HG02870 (cell line): Measurements from ENCODE around the gene RDH12.
"Not testable (repeated sequence)": the region's sequence is repeated elsewhere in the genome, so short reads cannot be mapped to it uniquely, and the experiment has no call there.

Source experiments
- ATAC-seq: cut with Tn5 transposase; IDR thresholded peaks from one replicate; pipeline ENCODE4 v1.9.1; 2021; ENCODE audit warnings: mild to moderate bottlenecking, moderate library complexity; ENCODE audit not compliant: unreplicated experiment

RDH12 gene

DNA sequence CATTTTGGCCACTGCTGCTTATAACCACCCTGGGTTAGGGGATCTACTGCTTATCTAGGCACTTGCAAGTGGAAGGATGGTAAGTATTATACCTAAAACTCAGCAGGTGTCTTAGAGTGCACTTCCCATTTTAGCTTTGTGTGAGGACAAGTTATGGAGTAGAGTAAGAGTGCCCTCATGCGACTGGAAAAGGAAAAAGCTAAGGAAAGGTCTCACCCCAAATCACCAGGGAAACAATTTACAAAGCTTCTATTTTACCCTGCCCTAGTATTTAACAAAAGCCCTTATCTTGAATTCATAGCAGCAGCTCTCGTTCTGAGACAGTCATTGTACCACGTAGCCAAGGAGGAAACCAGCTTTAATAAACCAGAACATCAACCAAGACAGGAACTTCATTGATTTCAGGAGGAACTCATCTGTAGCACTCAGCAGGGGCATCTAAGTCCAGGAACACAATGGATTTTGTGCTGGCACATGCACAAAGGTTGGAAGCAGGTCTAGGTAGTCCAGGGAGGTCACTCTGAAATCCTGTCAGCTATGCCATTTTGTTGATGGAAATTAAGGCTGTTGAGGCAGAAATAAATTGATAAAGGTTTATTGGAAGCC, 2.9 kb downstream of the RDH12 start:
- ATAC-seq = no peak

DNA sequence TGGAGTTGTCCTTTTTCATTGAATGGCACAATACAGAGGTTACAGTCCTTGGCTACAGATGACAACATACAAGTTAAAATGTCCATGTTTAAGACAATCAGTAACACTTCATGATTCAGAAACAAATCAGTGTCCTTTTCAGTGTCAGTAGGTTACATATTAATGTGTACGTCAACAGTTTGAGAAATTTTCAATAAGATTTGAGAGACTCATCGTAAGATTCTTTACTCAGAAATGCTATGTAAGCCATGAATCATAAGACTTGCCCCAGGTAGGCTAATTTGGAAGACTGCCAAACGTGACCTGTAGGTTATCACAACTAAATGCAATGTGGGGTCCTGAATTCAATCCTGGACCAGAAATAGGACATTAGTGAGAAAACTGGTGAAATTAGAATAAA, 3.5 kb downstream of the RDH12 start:
- ATAC-seq = no peak

DNA sequence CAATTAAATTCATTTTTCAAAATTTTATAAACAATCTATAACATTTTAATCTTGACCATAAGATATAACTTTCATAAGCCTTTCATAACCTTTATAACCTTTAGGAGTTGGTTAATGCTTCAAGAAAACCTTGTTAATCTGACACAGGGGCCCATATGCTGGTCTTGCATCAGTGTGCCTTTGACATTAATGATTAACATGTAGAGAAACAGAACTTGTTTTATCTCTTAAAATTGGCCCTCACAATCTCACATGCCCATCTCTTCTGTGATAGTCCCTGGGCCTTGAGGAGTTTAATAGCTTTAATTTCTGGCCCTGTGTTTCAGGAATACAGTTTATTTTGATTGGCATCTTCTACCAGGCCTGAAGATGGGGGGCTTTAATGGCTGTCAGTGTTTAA, 7.7 kb downstream of the RDH12 start:
- ATAC-seq = not testable (repeated sequence)

DNA sequence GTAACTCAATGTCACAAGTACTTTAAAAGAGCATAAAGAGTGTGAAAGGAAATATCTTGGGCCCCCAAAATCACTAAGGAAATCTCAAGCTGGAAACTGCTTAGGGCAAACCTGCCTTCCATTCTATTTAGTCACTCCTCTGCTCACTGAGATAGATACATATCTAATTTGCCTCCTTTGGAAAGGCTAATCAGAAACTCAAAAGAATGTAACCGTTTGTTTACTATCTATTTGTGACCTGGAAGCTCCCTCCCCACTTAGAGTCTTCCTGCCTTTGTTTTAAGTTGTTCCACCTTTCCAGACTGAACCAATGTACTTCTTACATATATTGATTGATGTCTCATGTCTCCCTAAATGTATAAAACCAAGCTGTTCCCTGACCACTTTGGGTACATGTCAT, 8.1 kb downstream of the RDH12 start:
- ATAC-seq = not testable (repeated sequence)

DNA sequence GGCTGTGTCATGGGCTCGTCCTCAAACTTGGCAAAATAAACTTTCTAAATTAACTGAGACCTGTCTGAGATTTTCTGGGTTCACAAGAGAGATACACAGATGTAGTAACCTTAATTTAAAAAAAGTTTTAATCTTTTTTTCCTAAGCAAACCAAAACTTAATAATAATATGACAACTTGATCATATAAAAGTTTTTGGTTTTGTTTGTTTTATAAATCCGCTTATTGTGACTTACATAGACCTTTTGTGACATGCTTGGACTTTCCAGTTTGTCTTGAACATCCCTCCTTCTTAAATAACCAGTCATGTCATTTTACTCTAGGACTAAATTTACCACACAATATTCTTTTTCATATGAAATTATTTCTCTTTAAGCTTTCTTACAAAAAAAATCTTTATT, 8.5 kb downstream of the RDH12 start:
- ATAC-seq = no peak

DNA sequence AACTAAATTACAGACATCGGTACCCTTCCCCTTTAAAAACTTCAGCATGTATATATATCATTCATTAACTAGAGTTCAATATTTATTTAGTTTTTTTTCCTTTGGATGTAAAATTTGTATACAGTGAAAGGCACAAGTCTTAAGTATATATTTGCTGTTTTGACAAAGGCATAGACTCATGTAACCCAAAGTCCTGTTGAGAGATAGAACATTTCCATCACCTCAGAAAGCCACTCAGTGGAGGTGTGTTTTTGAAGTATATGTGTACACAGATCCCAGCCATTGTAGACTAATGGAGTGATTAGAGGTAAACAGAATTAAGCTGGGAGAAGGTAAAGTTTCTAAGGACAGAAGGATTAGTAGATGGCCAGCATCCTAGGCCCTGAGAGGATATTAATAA, 15.4 kb downstream of the RDH12 start:
- no peak for ATAC-seq

DNA sequence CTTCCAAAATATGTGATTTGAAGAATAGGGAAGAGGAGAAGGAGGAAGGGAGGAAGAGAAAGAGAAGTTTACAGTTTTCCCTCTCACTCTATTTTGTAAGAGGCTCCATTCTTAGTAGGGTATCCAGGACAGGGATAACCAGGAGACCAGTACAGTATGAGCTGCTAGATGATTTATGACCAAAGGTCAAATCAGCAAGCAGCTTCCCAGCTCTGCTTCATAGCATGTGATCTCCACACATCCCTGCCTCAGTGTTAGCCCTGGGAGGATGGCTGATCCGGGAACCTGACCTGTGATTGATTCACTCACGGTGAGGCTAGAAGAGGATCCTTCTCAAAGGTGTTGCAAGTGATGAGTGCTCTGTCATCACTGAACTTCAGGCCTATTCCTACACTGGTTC, 16.6 kb downstream of the RDH12 start:
- no peak for ATAC-seq

DNA sequence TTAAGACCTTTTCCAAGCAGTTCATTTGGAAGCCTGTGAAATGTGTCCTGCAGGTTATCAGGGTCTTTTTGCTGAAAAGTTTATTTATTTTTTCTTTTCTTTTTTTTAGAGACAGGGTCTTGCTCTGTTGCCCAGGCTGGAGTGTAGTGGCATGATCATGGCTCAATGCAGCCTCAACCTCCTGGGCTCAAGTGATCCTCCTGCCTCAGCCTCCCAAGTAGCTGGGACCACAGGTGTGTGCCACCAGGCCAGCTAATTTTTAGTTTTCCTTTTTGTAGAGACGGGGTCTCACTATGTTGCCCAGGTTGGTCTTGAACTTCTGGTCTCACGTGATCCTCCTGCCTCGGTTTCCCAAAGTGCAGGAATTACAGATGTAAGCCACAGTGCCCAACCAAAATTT, 17.7 kb downstream of the RDH12 start:
- ATAC-seq = not testable (repeated sequence)

DNA sequence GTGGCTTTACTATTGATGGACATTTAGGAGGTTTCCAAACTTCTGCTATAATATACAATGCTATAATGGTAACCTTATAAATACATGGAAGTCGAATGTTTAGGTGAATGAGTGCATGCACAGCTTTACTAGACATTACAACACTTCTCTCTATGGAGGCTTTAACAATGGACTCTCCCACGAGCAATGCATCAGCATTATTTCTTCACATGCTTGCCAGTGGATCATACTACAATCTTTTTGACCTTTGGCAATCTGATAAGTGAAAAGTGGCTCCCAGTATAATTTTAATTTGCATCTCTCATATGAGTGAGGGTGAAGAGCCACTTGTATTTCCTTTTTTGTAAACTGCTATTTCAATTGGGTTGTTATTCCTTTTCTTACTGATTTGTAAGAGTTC, 18.2 kb downstream of the RDH12 start:
- no peak for ATAC-seq

DNA sequence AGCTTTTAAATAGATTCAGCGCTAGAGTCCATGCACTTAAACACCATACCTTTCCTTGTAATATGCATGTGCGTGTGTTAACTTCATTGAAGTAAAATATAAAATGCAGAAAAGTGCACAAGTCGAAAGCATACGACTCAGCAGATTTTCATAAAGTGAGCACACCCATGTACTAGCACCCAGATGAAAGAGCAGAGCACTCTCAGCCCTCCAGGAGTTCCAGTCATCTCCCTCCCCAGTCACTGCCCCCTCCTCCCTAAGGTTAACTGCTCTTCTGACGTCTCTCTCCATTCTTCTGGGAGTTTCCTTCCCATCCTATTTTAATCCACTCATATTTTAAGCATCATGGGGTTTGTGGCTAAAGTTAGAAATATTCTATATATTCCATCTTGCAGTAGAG, 20.2 kb downstream of the RDH12 start:
- no peak for ATAC-seq

DNA sequence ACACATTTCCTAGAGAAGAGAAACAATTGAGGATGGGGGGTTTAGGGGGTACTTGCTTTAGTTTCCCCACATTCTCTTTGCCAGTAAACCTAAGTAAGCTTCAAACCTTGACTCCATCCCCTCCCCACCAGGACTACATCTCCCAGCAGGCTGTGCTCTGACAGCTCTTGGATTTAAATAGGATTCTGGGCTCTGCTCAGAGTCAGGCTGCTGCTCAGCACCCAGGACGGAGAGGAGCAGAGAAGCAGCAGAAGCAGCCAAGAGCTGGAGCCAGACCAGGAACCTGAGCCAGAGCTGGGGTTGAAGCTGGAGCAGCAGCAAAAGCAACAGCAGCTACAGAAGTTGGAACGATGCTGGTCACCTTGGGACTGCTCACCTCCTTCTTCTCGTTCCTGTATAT, 20.6 kb downstream of the RDH12 start:
- ATAC-seq = no peak

DNA sequence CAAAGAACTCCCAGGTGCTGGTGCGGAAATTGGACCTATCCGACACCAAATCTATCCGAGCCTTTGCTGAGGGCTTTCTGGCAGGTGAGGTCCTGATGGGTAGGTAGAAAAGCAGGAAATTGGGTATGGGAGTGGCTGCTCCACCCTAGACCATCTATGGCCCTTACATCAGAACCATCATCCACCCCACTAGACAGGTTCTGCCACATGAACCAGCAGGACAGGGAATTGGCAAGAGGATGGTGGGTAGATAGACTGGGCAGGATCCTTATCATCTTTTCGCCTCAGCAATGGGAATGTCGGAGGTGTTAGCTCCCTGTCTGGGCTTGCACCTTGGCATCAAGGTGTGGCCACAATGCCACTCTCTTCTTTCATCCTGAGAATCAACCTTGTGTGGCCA, 23.5 kb downstream of the RDH12 start:
- ATAC-seq = no peak

DNA sequence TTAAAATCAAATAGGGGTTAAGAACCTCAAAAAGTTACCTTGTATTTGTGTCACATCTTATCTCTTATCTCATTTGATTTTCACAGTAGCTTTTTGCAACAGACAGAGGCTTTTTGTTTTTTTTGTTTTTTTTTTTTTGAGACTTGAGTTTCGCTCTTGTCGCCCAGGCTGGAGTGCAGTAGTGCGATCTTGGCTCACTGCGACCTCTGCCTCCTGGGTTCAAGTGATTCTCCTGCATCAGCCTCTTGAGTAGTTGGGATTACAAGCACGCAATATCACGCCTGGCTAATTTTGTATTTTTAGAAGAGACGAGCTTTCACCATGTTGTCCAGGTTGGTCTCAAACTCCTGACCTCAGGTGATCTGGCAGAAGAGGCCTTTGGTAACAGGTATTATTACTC, 25.7 kb downstream of the RDH12 start:
- ATAC-seq = no peak

DNA sequence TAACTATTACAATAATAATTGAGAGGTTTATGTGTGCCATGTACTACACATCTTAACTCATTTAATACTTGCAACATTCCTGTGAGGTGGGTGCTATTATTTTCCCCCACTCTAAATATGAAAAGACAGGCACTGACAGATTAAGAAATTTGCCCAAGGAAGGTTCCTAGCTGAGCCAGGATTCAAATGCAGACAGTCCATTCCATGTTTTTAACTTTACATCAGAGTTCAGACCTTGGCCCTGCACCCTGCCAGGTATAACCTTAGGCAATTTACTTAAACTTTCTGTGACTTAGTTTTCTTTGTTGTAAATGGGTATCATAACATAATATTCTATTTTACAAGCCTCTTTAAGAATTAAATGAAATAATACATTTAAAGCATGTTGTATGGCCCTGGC, 26.6 kb downstream of the RDH12 start:
- ATAC-seq = no peak

DNA sequence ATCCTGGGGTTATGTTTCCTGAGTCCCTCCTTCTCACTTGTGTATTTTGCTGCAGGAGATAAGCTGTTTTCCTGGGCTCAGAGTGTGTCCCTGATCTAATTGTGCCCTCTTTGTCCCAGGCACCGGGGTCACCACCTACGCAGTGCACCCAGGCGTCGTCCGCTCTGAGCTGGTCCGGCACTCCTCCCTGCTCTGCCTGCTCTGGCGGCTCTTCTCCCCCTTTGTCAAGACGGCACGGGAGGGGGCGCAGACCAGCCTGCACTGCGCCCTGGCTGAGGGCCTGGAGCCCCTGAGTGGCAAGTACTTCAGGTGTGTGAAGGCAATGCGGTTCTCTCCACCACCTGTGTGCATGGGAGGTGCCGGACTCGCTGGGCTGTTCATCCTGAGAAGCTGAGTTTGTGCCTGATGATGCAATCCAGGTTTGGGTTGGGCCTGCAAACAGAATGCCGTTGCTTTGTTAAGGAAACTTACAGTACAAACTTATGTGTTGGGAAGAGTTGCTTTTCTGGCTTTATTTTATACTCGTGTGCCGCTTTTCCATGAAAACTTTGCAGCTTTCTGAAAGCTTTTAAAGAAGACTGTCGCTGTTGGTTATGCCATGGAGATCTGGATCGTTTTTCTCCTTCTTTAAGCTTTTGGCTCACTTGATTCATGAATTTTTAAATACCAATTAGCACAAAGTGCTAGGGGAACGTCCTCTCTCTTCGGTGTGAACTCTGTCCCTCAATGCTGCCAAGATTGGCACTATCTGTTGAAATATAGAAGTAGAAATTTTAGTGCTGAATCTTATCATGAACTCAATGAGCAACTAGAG, 27.6 kb downstream of the RDH12 start:
- ATAC-seq = no peak

DNA sequence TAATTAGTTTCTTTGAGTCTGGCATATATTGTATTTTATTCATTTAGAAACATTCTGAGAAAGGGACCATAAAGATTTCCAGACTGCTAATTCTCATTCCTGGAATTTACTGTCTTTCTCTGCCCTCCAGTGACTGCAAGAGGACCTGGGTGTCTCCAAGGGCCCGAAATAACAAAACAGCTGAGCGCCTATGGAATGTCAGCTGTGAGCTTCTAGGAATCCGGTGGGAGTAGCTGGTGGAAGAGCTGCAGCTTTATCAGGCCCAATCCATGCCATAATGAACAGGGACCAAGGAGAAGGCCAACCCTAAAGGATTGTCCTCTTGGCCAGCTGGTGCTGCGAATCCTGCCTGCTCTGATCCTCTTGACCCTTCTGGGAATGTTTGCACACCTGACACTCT, 31.9 kb downstream of the RDH12 start:
- no peak for ATAC-seq

DNA sequence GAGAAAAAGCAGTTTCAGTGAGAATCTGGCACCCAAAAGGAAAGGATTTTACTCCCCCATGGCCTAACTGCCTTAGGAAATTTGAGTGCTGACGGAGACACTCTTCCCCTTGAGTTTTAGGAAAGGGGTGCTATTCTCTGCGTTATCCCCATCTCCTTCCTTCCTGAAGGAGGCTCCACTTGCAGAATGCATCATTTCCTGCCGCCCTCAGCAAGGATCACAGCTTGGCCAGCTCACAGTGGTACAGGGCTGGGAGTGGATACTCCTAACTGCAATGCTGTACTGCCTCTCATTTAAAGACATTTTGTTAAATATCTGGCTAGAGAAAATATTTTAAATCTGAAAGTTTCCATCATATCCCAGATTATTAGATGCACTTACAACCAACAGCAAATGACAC, 33.0 kb downstream of the RDH12 start:
- ATAC-seq = no peak

DNA sequence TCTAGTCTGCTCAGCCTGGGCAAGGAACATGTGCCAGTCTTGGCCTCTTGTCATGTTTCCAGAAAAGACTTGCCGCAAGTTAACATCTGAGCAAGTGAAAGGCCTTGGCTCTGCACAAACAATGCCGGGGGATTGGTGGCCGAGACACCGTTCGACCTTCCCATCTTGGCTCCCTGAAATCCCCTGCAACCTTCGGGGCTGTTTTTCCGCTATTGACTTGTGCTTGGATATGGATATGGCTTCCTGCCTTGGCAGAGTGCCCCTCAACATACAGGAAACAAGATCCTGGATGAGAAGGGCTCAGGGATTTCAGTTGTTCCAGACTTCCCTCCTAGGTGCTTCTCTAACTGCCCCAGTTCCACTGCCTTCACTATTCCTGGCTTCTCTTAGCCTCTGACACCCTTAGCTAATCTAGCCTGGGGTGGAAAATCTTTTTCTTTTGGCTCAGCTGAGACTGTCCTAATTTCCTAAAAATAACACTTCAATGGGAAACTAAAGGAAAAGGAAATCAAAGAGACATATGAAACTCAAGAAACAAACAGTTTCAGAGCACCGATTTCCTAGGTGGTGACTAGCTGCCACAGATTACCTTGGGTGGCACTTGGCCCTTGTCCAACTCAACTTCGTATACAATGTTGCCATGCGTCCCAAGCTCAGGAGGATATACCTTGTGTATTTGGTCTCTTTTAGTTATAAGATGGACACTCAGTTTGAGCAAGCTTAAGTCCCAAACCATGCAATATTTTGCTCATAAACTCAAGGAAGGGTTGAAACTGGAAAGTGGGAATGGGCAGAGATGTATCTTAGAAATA, 33.9 kb downstream of the RDH12 start:
- no peak for ATAC-seq

DNA sequence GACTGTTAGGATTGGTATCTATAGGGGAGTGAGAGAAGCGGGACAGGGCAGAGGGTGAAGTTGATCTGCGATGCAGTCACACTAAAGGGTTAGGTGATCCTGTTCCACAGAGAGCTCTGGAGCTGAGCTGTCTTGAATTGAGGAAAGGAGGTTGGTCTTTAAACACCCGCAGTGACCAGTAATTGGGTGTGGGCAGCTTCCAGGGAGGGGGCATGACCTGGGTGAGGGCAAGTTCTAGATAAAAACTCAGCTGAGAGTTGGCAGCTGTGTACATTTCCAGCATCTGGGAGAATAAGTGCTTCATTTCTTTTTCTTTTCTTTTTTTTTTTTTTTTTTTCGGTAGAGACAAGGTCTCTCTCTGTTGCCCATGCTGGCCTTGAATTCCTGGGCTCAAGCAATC, 35.1 kb downstream of the RDH12 start:
- no peak for ATAC-seq

DNA sequence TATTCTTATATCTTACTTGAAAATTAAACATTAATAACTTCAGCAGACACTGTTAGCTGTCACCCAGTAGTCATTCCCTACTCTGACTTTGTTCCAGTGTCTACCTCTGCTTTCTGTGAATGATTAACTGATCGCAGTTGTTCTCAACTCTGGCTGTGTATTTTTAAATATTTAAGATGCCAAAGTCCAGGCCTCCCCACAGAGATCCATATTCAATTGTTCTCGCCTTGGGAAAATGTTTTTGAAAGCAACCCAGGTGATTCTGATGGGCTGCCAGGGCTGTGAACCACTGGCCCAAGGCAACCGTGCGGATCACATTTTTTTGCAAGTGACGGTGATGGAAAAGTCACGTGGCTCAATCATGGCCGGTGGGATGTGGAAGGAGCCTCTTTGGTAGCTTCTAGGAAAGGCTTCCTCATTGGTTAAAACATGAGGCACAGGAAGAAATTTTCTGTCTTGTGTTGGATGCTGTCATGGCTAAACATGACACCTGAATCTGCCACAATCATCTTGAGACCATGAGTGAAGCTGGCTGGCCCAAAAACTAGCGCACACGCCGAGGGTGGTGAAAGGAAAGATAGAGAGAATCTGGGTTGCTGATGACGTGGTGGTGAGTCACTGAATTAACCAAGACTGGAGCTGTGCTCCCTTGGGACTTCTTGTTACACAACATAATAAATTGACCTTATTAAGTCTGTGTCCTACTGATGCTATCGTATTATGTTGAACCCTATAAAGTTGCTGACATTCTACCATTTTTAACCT, 37.2 kb downstream of the RDH12 start:
- no peak for ATAC-seq

DNA sequence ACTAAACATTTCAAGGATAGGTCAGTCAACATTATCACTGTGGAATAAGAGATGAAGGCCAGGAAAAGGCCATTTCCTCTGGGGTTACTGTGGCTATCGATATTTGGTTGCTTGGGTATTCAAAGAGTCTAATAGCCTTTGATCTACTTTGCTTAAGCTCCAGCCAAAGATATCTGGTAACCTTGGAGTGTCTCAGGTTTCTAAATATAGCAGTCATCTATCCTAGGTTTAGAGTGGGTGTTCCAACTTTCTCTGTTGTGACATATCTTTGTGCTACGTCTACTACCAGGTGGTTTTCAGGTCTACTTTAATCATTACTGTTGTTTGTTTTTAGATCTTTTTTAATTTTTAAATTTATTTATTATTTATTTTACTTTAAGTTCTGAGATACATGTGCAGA, 42.4 kb downstream of the RDH12 start:
- no peak for ATAC-seq
